Ureter (tissue), 1 donor: ENCODE results near the gene RNF144B. TPM values are rescaled to one million over a fixed set of nuclear protein-coding genes. Genes with fewer than 3 reads are reported as not detected.
"Not testable (repeated sequence)": the region's sequence is repeated elsewhere in the genome, so short reads cannot be mapped to it uniquely, and the experiment has no call there.

Experiments used
- DNase-seq: peaks from one replicate; pipeline ENCODE4 v3.0.0-alpha.2; 2020; ENCODE audit warnings: low spot score
- total RNA-seq: library from RNA; stranded (reverse); gene quantifications from one replicate; pipeline ENCODE4 v1.2.4, GENCODE V29; 2023
- donor health status: DM: yes; HTN: yes; CAD: no.

Gene RNF144B
- total RNA-seq, 1 donor from 2014 or later = 34.0 TPM

DNA sequence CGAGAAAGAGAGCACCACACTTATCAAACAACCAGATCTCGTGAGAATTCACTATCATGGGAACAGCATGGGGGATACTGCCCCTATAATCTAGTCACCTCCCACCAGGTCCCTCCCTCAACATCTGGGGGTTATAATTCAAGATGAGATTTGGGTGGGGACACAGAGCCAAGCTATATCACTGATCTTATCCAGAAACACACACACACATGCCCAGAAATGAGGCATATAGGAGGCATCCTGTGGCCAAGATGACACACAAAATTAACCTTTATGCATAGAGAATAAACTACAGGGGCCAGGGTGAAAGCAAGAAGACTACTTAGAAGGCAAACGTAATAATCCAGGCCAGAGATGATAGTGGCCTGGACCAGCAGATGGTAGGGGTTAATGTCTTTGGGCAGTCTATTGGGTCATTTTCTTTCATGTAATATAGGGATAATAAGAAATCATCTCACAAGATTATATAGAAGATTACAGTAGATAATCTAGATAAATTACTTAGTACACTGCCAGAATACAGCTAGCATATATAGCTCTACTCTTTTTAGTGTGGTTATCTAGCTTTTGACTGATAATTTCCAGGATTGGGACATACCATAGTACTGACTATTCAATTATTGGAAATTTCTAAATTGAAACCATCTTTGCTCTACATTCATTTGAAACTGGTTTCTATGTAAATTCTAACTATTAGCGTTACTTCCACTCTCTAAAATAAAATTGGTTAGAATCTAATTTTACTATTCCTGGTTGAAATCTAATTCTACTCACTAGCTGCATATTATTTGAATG lies 20.0 kb downstream of the RNF144B start:
- no peak for DNase-seq

DNA sequence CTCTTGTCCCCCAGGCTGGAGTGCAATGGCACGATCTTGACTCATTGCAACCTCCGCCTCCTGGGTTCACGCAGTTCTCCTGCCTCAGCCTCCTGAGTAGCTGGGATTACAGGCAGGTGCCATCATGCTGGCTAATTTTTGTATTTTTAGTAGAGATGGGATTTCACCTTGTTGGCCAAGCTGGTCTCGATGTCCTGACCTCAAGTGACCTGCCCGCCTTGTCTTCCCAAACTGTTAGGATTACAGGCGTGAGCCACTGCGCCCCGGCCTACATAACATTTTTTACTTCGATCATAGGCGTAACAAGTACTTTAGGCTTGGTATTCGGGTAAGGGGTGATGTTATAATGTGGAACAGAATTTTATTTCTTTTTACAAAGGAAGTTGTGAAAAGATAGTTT lies 22.5 kb downstream of the RNF144B start:
- DNase-seq = not testable (repeated sequence)

DNA sequence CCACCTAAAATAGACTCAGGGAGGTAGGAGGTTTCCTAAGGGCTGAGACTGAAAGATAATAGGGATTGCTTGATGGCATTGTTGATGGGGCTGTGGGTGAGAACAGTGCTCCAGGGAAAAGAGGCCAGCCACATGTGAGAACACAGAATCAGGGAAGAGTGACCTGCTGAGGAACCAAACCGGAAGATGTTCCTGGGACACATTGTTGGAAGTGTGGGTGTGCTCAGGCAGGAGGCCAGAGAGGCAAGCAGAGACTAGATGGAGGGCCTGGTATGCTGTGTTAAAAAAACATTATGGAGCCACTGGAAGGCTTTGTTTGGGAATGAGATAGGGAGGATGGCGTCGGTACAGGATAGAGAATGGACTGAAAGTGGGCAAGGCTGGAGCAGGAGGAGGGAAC lies 23.3 kb downstream of the RNF144B start:
- DNase-seq = no peak

DNA sequence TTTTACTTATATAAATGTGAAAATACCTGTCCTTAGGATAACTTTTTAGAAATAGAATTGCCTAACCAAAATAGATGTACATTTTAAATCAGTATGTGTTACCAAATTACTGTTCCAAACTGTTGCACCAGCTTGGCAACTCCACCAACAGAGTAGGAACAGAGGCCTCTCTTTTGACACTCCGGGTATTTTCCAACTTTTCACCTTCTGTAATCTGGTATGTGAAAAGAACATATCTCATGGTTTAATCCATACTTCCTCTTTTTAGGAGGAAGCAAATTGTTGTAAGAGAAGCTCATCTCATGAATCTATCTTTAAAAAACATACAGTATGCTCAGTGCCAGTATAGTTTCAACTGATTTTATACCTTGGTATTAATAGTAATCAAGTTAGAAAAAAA lies 24.9 kb downstream of the RNF144B start:
- no peak for DNase-seq

DNA sequence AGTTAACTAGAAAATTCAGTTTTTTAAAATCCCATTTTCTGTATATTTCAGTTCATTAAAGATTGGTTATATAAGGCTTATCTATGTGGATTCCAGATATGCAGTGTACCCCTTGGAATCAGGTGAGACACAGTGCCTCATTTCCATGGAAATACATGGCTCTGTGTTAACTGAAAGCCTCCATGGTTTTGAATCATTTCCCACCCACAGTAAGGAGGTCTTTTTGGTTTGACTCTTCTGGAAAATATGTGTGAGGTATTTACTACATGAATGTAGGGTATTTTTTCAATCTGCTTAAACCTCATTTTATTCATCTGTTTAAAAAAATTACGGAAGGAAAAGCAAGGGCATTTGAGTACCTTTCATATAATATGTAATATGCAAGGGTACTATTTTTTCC lies 25.5 kb downstream of the RNF144B start:
- no peak for DNase-seq

DNA sequence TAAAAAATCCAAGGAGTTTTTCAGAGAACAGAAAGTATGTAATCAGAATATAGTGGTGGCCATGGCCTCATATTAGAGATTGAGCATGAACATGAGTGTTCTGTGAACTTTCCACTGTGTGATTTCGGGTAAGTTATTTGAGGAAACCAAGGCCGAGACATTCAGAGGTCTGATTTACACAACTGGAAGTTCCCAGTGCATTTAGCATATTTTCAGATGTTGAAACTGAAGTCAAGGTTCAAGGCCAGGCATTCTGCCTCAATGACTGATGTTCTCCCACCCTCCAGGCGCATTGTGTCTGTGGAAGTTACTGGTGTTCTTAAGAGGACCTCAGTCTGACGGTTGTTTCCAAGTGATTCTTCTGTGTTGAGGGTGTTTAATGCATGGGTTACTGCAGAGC lies 26.2 kb downstream of the RNF144B start:
- no peak for DNase-seq

DNA sequence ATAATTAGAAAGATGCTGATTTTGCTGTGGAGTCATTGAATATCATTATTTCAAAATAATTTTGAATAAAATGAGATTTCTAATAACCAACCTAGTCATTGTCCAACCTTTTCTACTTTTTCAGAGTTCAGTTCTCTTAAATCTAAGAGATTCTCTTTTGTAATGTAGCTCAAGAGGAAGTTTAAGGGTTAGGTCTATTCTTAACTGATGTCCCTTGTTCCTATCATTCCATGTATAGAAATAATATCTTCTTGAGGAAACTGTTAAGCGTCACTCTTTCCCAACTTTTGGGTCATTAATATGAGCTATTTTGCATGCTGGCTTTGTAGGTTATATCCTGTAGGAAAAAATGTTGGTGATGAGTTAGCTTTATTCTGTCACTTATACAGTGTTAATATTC lies 27.0 kb downstream of the RNF144B start:
- DNase-seq = no peak

DNA sequence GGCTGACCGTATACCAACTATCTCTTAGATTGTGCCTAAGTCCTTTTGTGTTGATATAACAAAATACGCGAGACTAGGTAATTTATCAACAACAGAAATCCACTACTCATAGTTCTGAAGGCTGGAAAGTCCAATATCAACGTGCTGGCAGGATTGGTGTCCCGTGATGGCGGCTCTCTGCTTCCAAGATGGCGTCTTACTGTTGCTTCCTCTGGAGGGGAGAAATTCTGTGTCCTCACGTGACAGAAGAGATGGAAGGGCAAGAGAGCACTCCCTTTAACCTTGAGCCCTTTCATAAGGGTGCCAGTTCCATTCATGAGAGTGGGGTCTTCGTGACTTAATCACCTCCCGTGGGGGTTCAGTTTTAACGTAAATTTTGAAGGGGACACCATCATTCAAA lies 28.1 kb downstream of the RNF144B start:
- DNase-seq = no peak

DNA sequence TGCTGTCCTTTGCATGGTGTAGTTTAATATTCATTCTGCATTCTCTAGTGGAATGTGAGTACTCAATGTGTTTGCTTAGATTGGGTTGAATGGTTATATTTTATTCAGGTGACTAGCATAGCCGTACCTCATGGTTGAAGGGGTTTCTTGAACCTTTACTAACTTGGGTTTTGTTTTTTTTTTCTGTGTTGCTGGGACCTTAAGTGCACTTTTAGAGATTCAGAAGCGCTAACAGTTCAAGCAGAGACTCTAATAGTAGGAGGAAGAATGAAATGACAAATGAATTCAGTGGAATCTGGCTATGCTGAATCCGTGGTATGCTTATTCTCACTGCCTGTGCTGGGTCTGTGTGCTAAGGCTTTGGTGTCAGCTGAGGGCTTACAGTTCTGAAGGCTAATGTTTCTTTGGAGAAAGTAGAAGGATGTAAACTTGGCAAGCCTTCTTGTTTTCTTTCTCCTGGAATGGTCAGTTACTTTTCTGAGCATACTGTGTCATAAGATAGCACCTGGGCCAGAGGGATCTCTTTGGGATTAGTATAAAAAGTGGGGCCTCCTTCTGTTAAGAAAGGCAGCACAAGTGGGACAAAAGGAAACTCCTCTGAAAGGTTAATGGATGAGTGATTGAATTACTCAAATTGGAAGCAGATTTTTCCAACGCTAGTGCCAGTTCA lies 28.7 kb downstream of the RNF144B start:
- DNase-seq = no peak

DNA sequence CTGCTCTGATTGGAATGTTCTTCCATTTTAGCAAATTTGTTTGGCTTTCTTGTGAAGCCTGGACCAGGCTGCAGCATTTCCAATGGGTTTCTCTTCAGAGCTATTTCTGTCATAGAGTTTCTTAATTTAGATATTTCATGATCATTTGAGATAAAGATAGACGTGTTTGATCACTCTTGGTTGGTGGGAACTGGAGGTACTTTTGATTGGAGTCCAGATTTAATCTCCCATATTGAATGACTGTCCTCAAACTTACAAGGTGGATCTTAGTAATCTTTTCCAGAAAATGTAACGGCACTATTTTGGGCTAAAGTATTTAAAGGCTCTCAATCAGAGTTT lies 29.2 kb downstream of the RNF144B start:
- DNase-seq = no peak

DNA sequence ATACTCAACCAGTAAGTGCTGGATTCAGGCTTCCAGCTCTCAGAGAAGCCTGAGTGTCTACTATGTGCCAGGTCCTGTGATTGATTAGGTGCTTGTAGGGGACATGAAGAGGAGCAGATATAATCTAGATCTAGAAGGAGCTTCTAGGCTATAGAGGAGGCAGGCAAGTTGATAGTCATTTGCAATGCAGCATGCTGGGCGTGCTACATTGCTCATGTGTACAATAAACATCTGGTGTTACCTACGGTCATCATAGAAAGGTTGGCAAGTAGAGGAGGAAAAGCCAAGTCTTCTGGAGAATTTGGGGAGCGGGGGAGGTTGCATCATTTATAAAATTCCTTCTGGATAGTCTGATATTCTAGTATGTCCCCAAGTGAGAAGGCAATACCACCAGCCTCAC lies 33.2 kb downstream of the RNF144B start:
- DNase-seq = no peak

DNA sequence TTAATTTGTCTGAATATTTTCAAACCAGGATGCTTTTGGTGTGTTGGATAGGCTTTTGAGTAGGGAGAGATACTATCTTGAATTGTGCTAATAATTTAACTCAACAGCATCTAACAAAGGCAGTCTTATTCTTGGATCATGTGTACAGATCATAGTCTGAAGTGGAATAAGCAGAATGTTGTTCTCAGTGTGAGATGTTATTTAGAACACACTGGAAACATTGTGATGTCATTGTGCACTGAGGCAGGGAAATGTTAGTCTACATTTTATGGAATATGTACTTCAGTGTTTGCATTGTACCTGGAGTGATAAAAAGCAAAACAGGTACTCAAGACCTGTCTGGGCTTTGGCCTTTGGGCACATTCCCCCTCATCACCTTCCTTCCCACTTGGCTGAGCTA lies 35.0 kb downstream of the RNF144B start:
- no peak for DNase-seq

DNA sequence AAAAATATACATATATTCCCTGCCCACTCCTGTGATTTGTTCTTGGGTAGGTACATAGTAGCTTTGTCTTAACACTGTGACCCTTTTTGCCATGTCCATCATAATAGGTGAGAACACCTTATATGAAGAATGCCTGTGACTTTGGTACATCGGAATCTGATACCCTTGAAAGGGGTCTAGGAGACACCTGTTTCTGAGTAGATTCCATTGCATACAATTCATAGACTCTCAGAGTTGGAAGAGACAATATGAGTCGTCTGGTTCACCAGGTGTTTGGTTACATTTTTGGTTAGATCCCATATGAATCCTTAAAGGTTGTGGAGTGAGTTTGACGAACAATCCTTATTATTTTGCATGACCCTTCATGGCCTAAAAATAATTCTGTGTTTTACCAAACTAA lies 36.3 kb downstream of the RNF144B start:
- no peak for DNase-seq

DNA sequence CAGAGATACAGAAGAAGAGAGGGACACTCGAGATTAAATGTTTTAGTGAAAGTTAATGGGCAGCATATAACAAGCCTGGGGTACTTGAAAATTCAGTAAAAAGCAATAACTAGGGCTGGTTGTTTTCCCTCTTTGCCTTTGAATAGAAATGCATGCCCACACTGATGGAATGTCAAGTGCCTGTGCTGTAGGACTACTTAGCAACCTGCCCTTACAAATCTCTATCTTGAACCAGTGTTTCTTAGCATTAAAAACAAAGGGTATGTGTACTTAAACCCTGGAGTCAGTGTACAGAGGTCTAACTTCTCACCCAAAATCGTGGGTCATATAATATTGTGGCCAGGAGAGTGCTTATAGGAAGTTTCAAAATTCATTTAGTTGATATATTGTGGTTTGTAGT lies 37.1 kb downstream of the RNF144B start:
- DNase-seq = no peak

DNA sequence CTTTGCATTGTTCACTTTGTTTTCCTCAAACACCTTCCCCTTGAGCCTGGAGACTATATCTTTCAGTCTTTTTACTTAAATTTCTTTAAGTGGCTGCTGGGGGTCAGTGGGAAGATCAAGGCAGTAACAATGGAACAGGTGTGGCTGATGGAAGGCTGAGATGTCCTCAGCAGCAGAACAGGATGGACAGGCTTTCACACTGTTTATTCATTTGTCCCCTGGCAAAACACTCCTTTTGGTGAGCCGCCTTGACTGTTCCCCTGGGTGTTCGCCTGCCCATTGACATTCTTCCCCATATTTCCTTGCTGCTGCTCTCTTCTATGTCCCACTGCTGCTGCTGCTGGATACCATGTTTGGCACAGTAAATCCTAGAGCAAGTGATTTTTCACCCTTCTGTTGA lies 38.1 kb downstream of the RNF144B start:
- DNase-seq = no peak

DNA sequence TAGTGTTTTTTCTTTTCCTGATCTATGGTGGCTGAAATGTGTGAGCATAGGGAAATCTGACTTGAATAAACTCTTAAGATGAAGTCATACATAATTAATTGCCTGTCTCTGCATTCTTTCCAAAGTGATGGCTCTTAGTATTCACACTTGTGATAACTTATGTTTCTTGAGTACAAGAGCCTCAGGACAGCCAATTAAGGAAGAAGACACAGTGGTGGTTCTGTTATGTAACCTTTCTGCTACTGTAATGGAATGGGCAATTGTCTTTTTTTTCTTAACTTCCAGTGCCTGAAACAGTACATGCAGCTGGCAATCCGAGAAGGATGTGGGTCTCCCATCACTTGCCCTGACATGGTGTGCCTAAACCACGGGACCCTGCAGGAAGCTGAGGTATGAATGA lies 40.1 kb downstream of the RNF144B start:
- no peak for DNase-seq

DNA sequence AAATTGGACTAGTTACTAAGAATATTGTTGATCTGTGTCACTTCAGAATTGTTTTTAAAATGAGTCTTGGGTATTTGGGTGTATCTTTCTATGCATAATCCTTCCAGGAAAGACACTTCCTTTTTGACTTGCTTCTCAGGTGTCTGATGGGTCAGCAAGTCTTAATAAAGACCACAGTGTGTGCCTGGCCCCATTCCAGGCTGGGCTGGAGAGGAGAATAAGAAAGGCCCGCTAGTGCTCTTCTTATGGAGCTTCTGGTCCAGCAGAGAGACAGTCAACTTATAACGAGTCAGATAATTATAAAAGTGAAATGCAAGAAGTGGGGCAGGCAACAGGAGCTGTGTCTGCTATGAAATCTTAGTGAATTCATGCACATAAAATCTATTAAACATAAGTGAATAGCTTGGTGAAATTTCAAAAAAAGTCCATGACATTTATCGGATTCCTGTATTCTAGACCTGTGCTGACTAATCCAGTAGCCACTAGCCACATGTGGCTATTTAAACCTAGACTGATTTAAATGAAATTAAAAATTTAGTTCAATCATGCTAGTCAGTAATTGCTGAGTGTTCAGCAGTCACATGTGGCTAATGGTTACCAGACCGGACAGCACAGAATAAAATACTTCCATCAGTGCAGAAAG lies 42.6 kb downstream of the RNF144B start:
- no peak for DNase-seq

DNA sequence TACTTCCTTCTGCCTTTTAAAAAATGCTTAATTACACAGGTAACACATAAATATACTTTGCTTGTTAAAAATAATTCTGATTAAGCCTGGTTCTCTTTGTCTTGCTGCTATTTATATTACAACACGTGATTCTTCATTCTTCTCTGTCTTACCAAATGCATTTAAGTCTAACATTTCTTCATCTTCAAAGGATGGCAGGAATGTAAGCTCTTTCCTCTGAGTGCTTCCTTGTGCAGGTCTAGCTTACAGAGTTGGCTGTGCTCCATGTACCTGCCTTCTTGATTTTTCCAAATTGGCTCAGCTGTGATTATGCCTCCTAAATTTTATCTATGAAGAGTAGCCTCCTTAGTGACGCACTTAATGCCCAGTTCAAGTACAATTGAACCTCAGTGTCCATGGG lies 44.4 kb downstream of the RNF144B start:
- no peak for DNase-seq

DNA sequence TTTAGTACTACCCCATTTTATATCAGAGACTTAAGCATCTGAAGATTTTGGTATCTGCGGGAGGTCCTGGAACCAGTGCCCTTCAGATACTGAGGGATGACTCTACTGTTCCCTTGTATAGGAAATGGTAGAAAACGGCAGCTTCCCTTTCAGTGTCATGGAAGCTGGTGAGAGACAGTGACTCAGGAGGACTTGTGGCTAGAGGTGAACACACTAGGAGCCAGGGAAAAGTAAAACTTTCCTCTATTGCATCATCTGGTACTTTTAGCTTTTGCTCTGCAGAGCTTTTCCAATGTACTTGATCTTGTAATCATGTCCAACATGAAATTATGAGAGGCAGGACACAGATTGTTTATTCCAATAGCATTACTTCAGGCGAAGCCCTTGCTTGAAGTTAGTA lies 45.0 kb downstream of the RNF144B start:
- no peak for DNase-seq

DNA sequence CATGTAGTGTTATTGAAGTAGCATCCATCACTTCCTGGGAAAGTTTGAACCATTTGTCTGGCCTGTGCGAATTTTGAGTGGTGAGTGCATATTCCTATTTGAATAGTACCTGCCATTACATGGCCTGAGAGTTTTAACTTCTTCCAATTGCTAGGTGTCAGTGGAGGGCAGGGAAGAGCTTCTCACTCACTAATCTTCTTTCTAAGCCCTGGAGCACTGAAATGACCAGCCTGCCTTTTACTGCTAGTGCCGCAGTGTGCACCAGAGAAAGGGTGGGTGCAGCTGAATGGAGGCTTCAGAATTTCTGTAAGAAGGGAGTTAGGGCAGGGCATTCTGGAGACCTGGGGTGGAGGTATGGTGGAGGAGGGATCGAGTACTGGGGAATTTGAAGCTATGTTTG lies 45.5 kb downstream of the RNF144B start:
- DNase-seq = no peak

DNA sequence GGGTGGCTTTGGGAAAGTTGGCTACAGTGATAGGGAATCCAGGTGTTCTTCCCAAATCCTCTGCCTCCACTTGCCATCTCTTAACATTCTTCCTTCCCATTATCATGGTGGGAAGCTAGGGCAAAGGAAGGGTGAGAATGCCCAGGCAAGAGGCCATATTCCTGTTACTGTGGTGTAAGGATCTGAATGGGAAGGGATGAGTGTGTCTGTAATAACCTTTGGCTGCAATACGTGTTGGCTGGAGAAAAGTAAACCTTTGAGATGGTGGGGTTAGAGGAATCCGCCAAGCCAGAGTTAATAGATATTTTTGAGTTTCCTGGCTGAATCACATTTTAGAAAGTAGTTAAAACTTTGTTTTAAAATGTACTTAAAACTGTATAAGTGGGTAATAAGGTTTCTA lies 45.9 kb downstream of the RNF144B start:
- no peak for DNase-seq

DNA sequence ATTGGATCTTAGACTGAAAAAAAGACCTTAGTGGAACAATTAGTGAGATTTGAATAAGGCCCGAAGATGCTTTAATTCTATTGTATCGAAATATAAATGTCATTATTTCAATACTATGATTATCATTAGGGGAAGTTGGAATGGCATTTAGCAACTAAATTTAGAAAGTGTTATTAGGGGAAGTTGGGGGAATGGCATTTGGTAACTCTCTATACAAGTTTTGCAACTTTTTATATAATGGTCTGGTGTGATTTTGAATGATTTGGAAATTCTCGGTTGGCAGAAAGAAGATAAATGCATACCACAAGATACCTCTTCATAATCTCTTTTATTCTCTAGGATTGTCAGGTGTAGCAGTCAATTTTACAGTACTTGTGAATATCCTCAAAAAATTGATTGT lies 49.2 kb downstream of the RNF144B start:
- no peak for DNase-seq

DNA sequence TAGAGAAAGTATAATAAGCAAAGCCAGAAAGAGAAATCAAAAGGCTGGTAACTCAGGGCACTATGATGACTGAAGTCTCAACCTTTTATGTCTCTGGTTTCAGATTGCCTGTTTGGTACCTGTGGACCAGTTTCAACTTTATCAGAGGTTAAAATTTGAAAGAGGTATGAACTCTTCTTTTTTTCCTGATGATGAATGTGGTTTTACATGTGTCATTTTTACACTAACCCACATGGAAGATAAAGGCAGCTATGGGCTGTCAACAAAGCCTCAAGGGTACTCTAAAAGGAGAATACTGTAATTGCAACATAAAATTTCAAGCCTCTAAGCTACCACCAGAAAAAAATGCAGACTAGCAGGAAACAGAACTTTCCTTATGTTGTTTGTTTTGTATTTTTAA lies 52.4 kb downstream of the RNF144B start:
- DNase-seq = no peak
